ENCODE measurements around the gene XDH. TPM values are rescaled to one million over a fixed set of nuclear protein-coding genes. Genes with fewer than 3 reads are reported as not detected.

Gene XDH
- polyA plus RNA-seq, 4 donors, result 0.03 to 0.10 (median 0.07) TPM

- no peak for DNase-seq (ENCODE audit: low read depth in 4 of 4, low spot score in 3 of 4)
These were observed 126.9 kb downstream of the XDH start for GRCh38 chr2:31287654-31288053.

- no peak for DNase-seq (ENCODE audit: low read depth in 4 of 4, low spot score in 3 of 4)
These were observed 127.5 kb downstream of the XDH start for GRCh38 chr2:31286961-31287550.

GRCh38 chr2:31286230-31286629 is 128.3 kb downstream of the XDH start:
- DNase-seq (ENCODE audit: low read depth in 4 of 4, low spot score in 3 of 4), result no peak

Other genes with a start within 250 kb of the XDH start
- gene CAPN14, start 197.2 kb downstream of the XDH start, polyA plus RNA-seq (ENCODE audit: insufficient read length in 4 of 4), result under 1 TPM; 0.06 to 0.10 (median 0.07) TPM
- gene EHD3, start 180.6 kb downstream of the XDH start, polyA plus RNA-seq (ENCODE audit: insufficient read length in 4 of 4), result 10 to 100 TPM; 28.8 to 50.4 (median 36.3) TPM
- gene SRD5A2, start 166.2 kb upstream of the XDH start, polyA plus RNA-seq (ENCODE audit: insufficient read length in 4 of 4), result under 1 TPM; 0.05 to 0.10 (median 0.06) TPM